SJCRH30 (cell line): Measurements from ENCODE around the gene ABHD17A. TPM values are rescaled to one million over a fixed set of nuclear protein-coding genes. Genes with fewer than 3 reads are reported as not detected.
A peak's percentile ranks its signal among the peaks of the same experiment; 100 is the strongest.
"Not testable (repeated sequence)": the region's sequence is repeated elsewhere in the genome, so short reads cannot be mapped to it uniquely, and the experiment has no call there.

Experiments
- DNase-seq, 2 experiments: peaks; one replicate each; pipeline ENCODE4 v3.0.0-alpha.2; 2015 to 2020
- H3K27ac ChIP-seq: fragments of 250-450 bp; sonication (Bioruptor Pico); 2 replicates; pipeline ENCODE4 v1.5.1; 2020; ENCODE audit warnings: mild to moderate bottlenecking, moderate library complexity
- H3K27me3 ChIP-seq: fragments of 250-450 bp; sonication (Bioruptor Pico); 2 replicates; pipeline ENCODE4 v1.5.1; 2020; ENCODE audit warnings: mild to moderate bottlenecking, moderate library complexity
- H3K36me3 ChIP-seq: fragments of 250-450 bp; sonication (Bioruptor Pico); 2 replicates; pipeline ENCODE4 v1.5.1; 2020; ENCODE audit warnings: mild to moderate bottlenecking, moderate library complexity
- H3K4me1 ChIP-seq: fragments of 250-450 bp; sonication (Bioruptor Pico); 2 replicates; pipeline ENCODE4 v1.5.1; 2020; ENCODE audit warnings: mild to moderate bottlenecking, moderate library complexity
- H3K4me3 ChIP-seq: fragments of 250-450 bp; sonication (Bioruptor Pico); 2 replicates; pipeline ENCODE4 v1.5.1; 2020; ENCODE audit warnings: mild to moderate bottlenecking, moderate library complexity
- H3K9me3 ChIP-seq: fragments of 250-450 bp; sonication (Bioruptor Pico); replicated peaks from 2 replicates; pipeline ENCODE4 v1.5.1; 2020; ENCODE audit warnings: mild to moderate bottlenecking, moderate library complexity
- total RNA-seq: library from RNA; depleted of rRNA; stranded (reverse); fragments of >200 nt; shearing (Covaris generic); gene quantifications from 2 replicates; pipeline ENCODE4 v1.2.3, GENCODE V29; 2014

Gene ABHD17A
- total RNA-seq, 1 experiment from 2014 or later: 39.2 TPM

DNA sequence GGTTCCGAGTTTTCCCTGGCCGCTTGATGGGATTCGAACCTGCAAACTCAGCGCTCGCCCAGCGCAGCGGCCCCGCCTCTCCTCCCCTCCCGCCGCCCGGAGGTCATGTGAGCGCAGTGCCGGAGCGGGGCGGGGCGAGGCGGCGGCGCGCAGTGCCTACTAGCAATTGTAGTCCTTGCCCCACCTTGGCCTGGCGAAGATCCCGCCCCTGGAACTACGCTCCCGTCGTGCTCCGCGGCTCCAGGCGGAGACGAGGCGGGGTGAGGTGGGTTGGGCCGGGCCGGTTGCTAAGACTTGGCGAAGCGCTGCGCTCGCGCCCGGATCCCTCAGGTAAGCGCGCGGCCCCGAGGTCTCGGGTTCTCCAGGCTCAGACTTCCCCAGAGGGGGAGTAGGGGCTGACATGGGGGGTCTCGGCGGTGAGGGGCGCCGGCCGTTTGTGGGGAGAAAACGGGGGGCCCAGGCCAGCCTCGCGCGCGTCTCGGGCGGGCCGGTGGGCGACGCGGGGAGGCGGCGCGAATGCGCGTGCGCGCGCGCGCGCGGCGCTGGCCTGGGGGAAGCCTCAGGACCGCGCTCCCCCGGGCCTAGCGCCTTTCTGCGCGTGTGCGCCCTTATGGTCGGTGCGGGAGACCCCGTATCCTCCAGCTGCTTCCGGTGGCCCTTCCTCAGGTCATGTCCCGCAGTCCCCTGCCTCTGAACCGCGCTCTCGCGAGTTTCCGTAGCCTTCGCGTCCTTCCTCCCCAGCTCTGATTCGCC lies 20.0 kb upstream of the ABHD17A start, which contains the start of the genes ADAT3 and SCAMP4:
Gene ADAT3, plus strand, starts transcription at position 290 of the 753 bp plus-strand sequence. CDS start 6,649 bp downstream, outside the sequence.
Gene SCAMP4, plus strand, starts transcription at position 290 of the 753 bp plus-strand sequence. CDS start 9,621 bp downstream, outside the sequence.
- peaks cover 14% of the 10 kb centered on the region for H3K4me1 ChIP-seq
- peak within 1 kb of the TSS; percentile 56 for H3K27ac ChIP-seq
- peak within 1 kb of the TSS; percentile 71 for H3K4me3 ChIP-seq
- peak; percentile 98 to 99 for DNase-seq
- H3K9me3 ChIP-seq: no peaks in the 10 kb centered on the region
- no peaks in the 10 kb centered on the region for H3K27me3 ChIP-seq
- no peaks in the 10 kb centered on the region for H3K36me3 ChIP-seq

DNA sequence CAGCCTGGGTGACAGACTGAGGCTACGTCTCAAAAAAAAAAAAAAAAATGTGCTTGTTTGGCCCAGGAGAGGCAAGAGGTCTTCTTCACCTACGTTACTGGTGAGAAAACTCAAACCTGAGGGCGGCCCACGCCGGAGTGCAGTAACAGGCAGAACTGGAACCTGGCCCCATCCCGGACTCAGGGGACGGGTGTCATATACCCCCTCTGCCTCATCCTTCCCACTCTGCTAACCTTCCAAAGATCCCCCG lies 19.5 kb upstream of the ABHD17A start:
- H3K4me3 ChIP-seq: peak overlapping the region; percentile 71
- H3K9me3 ChIP-seq: no peaks in the 10 kb centered on the region
- H3K27ac ChIP-seq: no peak overlapping the region
- H3K27me3 ChIP-seq: no peaks in the 10 kb centered on the region
- H3K36me3 ChIP-seq: no peaks in the 10 kb centered on the region
- DNase-seq: no peak
- peaks cover 10% of the 10 kb centered on the region for H3K4me1 ChIP-seq

DNA sequence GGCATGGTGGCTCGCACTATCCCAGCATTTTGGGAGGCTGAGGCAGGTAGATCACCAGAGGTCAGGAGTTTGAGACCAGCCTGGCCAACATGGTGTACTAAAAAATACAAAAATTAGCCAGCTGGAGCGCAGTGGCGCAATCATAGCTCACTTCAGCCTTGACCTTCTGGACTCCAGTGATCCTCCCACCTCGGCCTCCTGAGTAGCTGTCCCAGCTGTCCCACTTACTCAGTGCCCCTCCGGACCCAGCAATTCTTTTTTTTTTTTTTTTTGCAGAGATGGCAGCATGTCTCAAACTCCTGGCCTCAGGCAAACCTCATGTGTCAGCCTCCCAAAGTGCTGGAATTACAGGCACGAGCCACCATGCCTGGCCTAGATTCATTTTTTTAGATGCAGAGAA lies 17.6 kb upstream of the ABHD17A start:
- Histone ChIP-seq H3K27ac (no peak overlapping the region), H3K4me3 (no peak overlapping the region), H3K27me3 (no peaks in the 10 kb centered on the region), H3K4me1 (peaks cover 4% of the 10 kb centered on the region), H3K9me3 (no peaks in the 10 kb centered on the region), H3K36me3 (no peaks in the 10 kb centered on the region)
- DNase-seq: no peak

DNA sequence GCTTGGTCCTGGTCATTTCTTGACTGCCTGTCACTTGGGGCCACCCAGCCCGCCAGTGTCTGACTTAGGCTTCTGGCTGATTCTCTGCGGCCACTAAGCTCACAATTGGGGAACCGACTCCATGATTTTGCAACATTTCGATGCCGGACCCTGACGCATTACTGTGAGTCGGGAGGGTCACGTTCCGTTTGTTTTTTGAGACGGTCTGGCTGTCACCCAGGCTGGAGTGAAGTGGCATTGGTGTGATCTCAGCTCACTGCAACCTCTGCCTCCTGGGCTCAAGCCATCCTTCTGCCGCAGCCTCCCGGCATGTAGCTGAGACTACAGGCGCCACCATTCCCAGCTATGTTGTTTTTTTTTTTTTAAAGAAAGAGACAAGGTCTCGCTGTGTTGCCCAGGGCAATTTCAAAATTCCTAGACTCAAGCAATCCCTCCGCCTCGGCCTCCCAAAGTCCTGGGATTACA lies 16.7 kb upstream of the ABHD17A start:
- peaks cover 4% of the 10 kb centered on the region for H3K4me1 ChIP-seq
- H3K9me3 ChIP-seq: no peaks in the 10 kb centered on the region
- no peak overlapping the region for H3K27ac ChIP-seq
- no peak overlapping the region for H3K4me3 ChIP-seq
- H3K27me3 ChIP-seq: no peaks in the 10 kb centered on the region
- H3K36me3 ChIP-seq: no peaks in the 10 kb centered on the region
- no peak for DNase-seq

DNA sequence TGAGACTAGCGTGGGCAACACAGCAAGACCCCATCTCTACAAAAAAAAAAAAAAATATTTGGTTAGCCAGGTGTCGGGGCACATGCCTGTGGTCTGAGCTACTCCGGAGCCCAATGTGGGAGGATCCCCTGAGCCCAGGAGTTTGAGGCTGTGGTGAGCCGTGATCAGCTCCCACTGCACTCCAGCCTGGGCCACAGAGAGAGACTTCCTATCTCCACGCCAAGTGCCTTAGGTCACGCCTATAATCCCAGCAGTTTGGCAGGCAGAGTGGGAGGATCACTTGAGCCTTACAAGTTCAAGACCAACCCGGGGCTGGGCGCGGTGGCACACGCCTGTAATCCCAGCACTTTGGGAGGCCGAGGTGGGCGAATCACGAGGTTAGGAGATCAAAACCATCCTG lies 11.2 kb upstream of the ABHD17A start:
- peaks cover 8% of the 10 kb centered on the region for H3K4me1 ChIP-seq
- H3K36me3 ChIP-seq: no peaks in the 10 kb centered on the region
- H3K9me3 ChIP-seq: no peaks in the 10 kb centered on the region
- no peaks in the 10 kb centered on the region for H3K27me3 ChIP-seq
- H3K27ac ChIP-seq: no peak overlapping the region
- no peak overlapping the region for H3K4me3 ChIP-seq
- DNase-seq: no peak

DNA sequence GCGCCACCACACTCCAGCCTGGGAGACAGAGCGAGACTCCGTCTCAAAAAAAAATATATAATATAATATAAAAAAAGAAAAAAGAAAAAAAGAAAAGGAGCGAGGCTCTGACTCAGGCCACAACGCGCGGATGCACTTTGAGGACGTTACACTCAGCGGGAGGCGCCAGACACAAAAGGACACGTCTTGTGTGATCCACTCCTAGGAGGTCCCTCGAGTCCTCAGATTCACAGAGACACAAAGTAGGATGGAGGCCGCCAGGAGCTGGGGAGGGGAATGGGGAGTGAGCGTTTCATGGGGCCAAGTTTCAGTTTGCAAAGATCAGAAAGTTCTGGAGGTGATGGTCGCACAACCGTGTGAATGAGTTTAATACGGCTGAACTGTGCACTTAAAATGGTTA lies 8.5 kb upstream of the ABHD17A start:
- Histone ChIP-seq H3K27me3 (no peaks in the 10 kb centered on the region), H3K36me3 (no peaks in the 10 kb centered on the region), H3K9me3 (no peaks in the 10 kb centered on the region), H3K27ac (no peak overlapping the region), H3K4me3 (no peak overlapping the region), H3K4me1 (peaks cover 8% of the 10 kb centered on the region)
- DNase-seq: no peak

DNA sequence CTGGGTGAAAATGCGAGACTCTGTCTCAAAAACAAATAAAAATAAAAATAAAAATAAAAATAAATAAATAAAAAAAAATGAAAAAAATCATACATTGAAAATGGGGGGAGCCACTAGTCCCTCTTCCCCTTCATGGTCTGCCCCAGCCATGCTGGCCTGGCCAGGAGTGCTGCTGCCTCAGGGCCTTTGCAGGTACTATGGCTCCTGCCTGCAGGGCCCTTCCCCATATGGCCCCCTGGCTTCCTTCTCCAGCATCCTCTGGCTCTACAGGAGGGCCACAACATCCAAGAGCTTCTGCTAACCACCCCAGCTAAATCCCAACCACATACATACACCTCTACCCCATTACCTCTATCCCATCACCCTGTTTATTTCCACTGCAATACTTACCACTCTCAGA lies 4.6 kb upstream of the ABHD17A start:
- no peaks in the 10 kb centered on the region for H3K27me3 ChIP-seq
- DNase-seq: no peak
- H3K4me1 ChIP-seq: peaks cover 5% of the 10 kb centered on the region; the same call in 1 of the 2 replicates
- H3K27ac ChIP-seq: no peak overlapping the region
- no peaks in the 10 kb centered on the region for H3K36me3 ChIP-seq
- no peak overlapping the region for H3K4me3 ChIP-seq
- H3K9me3 ChIP-seq: no peaks in the 10 kb centered on the region

DNA sequence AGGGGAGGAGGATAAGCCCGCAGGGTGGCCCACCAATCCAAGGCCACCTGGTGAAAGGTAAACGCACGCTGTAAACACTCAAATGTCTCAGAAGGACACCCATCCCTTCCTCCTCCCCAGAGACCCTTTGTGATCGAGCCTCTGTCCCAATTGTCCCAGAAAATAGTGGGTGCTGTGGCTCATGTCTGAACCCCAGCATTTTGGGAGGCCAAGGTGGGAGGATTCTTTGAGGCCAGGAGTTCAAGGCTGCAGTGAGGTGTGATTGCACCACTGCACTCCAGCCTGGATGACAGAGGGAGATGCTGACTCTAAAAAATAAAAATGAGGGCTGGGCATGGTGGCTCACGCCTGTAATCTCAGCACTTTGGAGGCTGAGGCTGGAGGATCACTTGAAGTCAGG lies 3.1 kb upstream of the ABHD17A start:
- no peaks in the 10 kb centered on the region for H3K36me3 ChIP-seq
- no peaks in the 10 kb centered on the region for H3K9me3 ChIP-seq
- H3K4me3 ChIP-seq: no peak overlapping the region
- H3K27ac ChIP-seq: no peak overlapping the region
- H3K27me3 ChIP-seq: no peaks in the 10 kb centered on the region
- peaks cover 8% of the 10 kb centered on the region; the same call in 1 of the 2 replicates for H3K4me1 ChIP-seq
- DNase-seq: no peak

DNA sequence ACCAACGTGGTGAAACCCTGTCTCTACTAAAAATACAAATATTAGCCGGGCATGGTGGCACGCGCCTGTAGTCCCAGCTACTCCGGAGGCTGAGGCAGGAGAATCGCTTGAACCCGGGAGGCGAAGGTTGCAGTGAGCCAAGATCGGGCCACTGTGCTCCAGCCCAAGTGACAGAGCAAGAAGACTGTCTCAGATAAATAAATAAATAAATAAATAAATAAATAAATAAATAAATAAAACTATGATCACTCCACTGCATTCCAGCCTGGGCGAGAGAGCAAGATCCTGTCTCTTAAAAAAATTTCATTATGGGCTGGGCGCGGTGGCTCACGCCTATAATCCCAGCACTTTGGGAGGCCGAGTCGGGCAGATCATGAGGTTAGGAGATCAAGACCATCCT lies 1.1 kb upstream of the ABHD17A start:
- not testable (repeated sequence) for H3K36me3 ChIP-seq, H3K27ac ChIP-seq, H3K4me1 ChIP-seq, DNase-seq, H3K9me3 ChIP-seq, H3K27me3 ChIP-seq, H3K4me3 ChIP-seq

DNA sequence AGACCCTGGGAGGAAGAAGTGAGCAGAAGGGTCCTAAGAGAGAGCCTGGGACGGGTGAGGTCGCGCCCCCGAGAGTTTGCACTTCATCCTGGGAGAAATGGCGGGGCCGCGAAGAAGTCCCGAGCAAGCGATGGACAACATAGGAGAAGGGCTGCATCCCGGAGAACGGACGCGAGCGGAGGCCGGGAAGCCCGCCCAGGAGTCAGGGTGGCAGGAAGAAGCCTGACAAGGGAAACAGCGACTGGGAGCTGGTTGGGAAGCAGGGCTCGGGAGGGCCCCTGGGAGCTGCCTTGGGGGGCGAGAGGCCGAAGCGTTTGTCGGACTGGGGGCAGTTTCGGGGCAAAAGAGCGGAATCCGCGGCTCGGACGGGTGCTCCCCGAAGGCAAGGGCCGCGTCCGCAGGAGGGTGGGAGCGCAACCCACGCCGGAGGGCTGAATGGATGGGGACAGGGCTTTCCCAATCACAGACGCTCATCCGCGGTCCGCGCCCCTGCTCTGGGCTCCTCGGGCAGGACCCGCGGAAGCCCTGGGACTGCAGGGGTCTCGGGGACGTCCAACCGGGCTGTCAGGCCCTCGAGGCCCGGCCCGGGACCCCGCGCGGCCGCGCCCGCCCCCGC lies 469 bp downstream of the ABHD17A start:
- no peak for DNase-seq
- no peaks in the 10 kb centered on the region for H3K27me3 ChIP-seq
- H3K36me3 ChIP-seq: no peaks in the 10 kb centered on the region
- H3K27ac ChIP-seq: no peak overlapping the region
- peaks cover 8% of the 10 kb centered on the region; the same call in 1 of the 2 replicates for H3K4me1 ChIP-seq
- no peaks in the 10 kb centered on the region for H3K9me3 ChIP-seq
- H3K4me3 ChIP-seq: peak overlapping the region; percentile 81

DNA sequence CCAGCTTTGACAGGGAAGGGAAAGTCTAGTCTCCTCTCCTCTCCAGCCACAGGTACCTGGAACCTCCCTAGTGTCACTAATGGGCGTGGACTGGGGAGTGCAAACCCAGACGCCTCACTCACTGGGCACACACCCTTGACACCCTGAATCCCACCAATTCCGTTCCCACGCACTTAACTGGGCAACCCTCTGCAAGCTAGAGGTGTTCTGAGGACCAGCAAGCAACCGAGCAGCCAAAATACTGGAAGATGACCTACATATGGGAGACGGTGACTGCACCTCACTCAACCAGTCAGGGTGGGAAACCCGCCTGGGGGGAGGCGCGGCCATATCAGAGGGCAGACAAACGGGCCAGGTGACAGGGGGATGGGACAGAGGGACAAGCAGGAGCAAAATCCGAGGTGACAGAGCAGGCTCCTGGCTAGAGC lies 991 bp downstream of the ABHD17A start:
- Histone ChIP-seq H3K36me3 (no peaks in the 10 kb centered on the region), H3K27me3 (no peaks in the 10 kb centered on the region), H3K9me3 (no peaks in the 10 kb centered on the region), H3K4me1 (peaks cover 8% of the 10 kb centered on the region; the same call in 1 of the 2 replicates), H3K4me3 (peak overlapping the region; percentile 81), H3K27ac (no peak overlapping the region)
- no peak for DNase-seq

DNA sequence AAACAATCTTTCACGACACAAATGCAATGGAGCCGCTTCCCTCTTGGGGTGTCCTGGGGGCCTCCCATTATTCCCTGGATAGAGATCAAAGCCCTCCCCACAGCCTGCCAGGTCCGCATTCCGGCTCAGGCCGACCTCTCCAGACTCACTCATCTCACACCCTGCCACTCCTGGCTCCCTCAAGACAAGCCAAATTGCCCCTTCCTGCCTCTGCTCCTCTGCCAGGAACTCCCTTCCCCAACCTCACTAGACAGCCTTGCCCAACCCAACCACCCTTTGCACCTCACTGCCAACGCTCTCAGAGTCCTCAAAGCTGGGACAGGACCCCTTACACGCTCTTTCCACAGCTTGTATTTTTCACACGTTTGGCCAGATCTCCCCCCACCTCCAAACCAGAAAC lies 1.5 kb downstream of the ABHD17A start:
- H3K27me3 ChIP-seq: no peaks in the 10 kb centered on the region
- no peaks in the 10 kb centered on the region for H3K9me3 ChIP-seq
- H3K36me3 ChIP-seq: no peaks in the 10 kb centered on the region
- H3K4me3 ChIP-seq: no peak overlapping the region; the same call in 1 of the 2 replicates
- peaks cover 8% of the 10 kb centered on the region; the same call in 1 of the 2 replicates for H3K4me1 ChIP-seq
- no peak for DNase-seq
- H3K27ac ChIP-seq: no peak overlapping the region

DNA sequence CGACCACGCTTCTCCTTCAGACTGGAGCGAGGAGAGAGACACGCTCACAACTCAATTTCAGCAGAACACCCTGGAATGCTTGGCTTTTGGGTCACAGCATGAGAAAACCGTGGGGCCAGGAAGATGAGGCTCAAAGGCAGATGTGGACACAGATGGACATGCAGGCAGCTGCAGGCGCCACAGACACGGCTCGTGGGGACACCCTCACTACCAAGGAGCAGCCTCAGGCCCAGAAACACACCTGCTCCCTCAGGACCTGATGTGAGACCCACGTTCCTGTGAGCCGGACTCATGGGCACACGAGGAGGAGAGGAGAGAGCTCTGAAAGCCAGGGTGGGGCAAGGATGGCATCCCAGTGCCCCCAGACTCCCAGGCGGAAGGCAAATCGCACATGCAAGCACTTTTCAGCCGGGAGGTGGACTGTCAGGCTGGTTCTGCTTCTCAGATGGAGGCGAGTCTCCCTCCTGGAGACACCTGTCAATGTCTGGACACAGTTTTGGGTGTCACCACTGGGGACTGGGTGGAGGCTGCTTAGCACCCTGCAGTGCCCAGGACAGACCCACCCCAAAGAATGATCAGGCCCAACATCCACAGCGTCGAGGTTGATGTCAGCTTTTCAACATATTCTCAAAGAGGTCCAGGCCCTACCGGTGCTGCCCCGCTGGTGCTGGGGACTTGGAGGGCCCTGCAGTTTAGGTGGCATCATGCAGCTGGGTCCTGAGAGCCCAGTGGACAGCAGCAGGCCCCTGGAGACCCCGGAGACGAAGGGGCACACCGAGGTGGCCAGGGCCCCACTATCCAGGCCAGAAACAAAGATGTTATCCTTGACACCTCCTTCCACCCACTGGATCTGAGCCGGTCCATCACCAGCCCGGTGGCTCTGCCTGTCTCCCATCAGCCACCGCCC lies 2.3 kb downstream of the ABHD17A start:
- no peak for DNase-seq
- Histone ChIP-seq H3K36me3 (no peaks in the 10 kb centered on the region), H3K4me1 (peaks cover 8% of the 10 kb centered on the region; the same call in 1 of the 2 replicates), H3K4me3 (no peak overlapping the region), H3K27me3 (no peaks in the 10 kb centered on the region), H3K27ac (no peak overlapping the region), H3K9me3 (no peaks in the 10 kb centered on the region)

DNA sequence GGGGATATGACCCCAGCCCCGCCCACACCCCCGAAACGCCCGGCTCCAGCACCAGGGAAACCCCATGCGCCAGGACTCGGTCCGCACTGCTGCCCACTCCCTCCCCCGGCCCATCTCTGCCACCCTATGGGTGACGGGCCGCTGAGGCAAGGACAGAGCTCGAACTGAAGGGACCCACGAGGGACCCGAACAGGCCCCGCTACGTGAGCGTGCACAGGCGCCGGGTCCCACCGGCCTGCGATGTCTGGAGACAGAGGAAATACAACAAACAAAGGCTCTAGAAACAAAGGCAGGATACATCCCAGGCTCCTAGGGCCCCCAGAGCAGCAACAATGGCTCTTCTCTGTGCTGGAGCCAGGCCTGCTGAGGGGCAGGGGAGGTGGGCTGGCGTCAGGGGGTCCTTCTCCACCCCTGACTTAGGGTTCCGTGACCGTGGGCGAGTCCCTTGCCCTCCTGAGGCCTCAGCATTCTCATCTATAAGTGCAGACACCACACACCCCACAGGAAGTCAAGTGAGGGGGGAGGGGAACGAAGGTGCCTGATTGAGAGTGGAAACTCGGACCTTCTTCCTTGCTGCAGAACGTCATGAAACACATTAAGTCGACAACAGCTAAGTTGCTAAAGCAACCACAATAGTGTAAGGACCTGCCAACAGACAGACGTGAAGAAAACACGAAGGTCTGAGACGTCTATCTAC lies 3.1 kb downstream of the ABHD17A start:
- H3K4me3 ChIP-seq: no peak overlapping the region

More for the DNA sequence above, 3.1 kb downstream of the ABHD17A start:
- H3K27ac ChIP-seq: no peak overlapping the region
- no peaks in the 10 kb centered on the region for H3K36me3 ChIP-seq
- DNase-seq: no peak
- no peaks in the 10 kb centered on the region for H3K27me3 ChIP-seq
- peaks cover 6% of the 10 kb centered on the region; the same call in 1 of the 2 replicates for H3K4me1 ChIP-seq
- no peaks in the 10 kb centered on the region for H3K9me3 ChIP-seq
